Smooth muscle cell (in vitro differentiated cells): ENCODE results near the gene NABP1. TPM values are rescaled to one million over a fixed set of nuclear protein-coding genes. Genes with fewer than 3 reads are reported as not detected.

Experiments used
- DNase-seq: peaks from one replicate; lab custom pipeline; 2025; ENCODE audit not compliant: unreplicated experiment; lab: John Stamatoyannopoulos, UW
- H2AFZ ChIP-seq: fragments of 200-600 bp; sonication (generic); 2 replicates; pipeline ENCODE4 v1.6.0; 2016; ENCODE audit warnings: antibody characterized with exemption, low read depth, mild to moderate bottlenecking
- H3F3A ChIP-seq: fragments of 200-600 bp; sonication (generic); 2 replicates; pipeline ENCODE4 v1.6.0; 2017; ENCODE audit warnings: antibody characterized with exemption, low read depth
- H3K27ac ChIP-seq: fragments of 200-600 bp; sonication (generic); 2 replicates; pipeline ENCODE4 v1.5.1; 2016; ENCODE audit warnings: low read depth, mild to moderate bottlenecking
- H3K27me3 ChIP-seq: fragments of 200-600 bp; sonication (generic); 2 replicates; pipeline ENCODE4 v1.6.1; 2016; ENCODE audit warnings: low read depth, mild to moderate bottlenecking
- H3K36me3 ChIP-seq: fragments of 200-600 bp; sonication (generic); 2 replicates; pipeline ENCODE4 v1.5.1; 2016; ENCODE audit warnings: low read depth
- H3K4me1 ChIP-seq: fragments of 200-600 bp; sonication (generic); 2 replicates; pipeline ENCODE4 v1.5.1; 2016; ENCODE audit warnings: low read depth
- H3K4me2 ChIP-seq: fragments of 200-600 bp; sonication (generic); 2 replicates; pipeline ENCODE4 v1.6.0; 2016; ENCODE audit warnings: mild to moderate bottlenecking
- H3K4me3 ChIP-seq: fragments of 200-600 bp; sonication (generic); 2 replicates; pipeline ENCODE4 v1.5.1; 2016; ENCODE audit warnings: mild to moderate bottlenecking
- H3K79me2 ChIP-seq: fragments of 200-600 bp; sonication (generic); 2 replicates; pipeline ENCODE4 v1.6.0; 2016; ENCODE audit warnings: low read depth, mild to moderate bottlenecking
- H3K9ac ChIP-seq: fragments of 200-600 bp; sonication (generic); 2 replicates; pipeline ENCODE4 v1.6.0; 2016; ENCODE audit warnings: low read depth
- H3K9me3 ChIP-seq: fragments of 200-600 bp; sonication (generic); replicated peaks from 2 replicates; pipeline ENCODE4 v1.5.1; 2016; ENCODE audit warnings: low read depth
- H4K20me1 ChIP-seq: fragments of 200-600 bp; sonication (generic); 2 replicates; pipeline ENCODE4 v1.6.0; 2016; ENCODE audit warnings: low read depth
- WGBS: methylation state at CpG from one replicate; pipeline ENCODE4 v1.1.7; 2016; ENCODE audit warnings: low lambda C conversion rate; 5-methylcytosine and 5-hydroxymethylcytosine counted together
- polyA plus RNA-seq: library from polyadenylated mRNA; unstranded; fragments of >200 nt; fragmentation: Nextera tagmentation; extraction: Ambion mirVana; gene quantifications from 2 replicates; pipeline ENCODE4 v1.2.1, GENCODE V29; 2016
- total RNA-seq: library from RNA; depleted of rRNA; stranded (reverse); fragments of >200 nt; gene quantifications from 2 replicates; pipeline ENCODE4 v1.2.3, GENCODE V29; 2014
- TF ChIP-seq, protein P1 (sequence below): fragments of 200-600 bp; sonication (generic); IDR thresholded peaks from 2 replicates; pipeline ENCODE4 v1.5.1; 2017; ENCODE audit warnings: borderline replicate concordance, mild to moderate bottlenecking, antibody characterized with exemption; ENCODE audit not compliant: insufficient read depth, poor library complexity, severe bottlenecking

The NABP1 gene
- total and polyA plus RNA-seq, 2 experiments from 2014 or later: 7.8 to 44.9 TPM

DNA sequence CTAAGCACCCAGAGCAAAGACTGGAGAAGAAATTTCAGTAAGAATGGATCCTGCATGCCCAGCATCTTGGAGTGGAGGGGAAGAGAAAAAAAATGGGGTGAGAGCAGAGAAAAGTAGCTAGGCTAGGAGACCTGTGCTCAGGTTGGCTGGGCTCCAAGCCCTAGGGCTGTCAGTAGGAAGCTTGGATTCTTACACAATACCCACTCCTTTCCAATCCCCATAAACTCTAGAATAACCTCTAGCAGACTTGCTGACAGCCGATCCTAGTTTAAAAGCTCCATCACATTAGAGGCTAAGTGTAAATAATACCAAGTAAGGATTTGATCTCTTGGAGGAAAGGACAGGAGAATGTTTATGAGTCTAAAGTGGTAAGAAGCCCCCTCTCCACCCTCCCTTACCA is 46.2 kb upstream of the NABP1 start:
- no peak overlapping the region for H3K4me2 ChIP-seq
- H3K27me3 ChIP-seq: no peaks in the 10 kb centered on the region
- no peaks in the 10 kb centered on the region for H4K20me1 ChIP-seq
- TF ChIP-seq, protein P1, sequence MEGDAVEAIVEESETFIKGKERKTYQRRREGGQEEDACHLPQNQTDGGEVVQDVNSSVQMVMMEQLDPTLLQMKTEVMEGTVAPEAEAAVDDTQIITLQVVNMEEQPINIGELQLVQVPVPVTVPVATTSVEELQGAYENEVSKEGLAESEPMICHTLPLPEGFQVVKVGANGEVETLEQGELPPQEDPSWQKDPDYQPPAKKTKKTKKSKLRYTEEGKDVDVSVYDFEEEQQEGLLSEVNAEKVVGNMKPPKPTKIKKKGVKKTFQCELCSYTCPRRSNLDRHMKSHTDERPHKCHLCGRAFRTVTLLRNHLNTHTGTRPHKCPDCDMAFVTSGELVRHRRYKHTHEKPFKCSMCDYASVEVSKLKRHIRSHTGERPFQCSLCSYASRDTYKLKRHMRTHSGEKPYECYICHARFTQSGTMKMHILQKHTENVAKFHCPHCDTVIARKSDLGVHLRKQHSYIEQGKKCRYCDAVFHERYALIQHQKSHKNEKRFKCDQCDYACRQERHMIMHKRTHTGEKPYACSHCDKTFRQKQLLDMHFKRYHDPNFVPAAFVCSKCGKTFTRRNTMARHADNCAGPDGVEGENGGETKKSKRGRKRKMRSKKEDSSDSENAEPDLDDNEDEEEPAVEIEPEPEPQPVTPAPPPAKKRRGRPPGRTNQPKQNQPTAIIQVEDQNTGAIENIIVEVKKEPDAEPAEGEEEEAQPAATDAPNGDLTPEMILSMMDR: no peak
- H3K79me2 ChIP-seq: no peaks in the 10 kb centered on the region
- H3K36me3 ChIP-seq: no peaks in the 10 kb centered on the region
- peaks cover 10% of the 10 kb centered on the region for H3K4me1 ChIP-seq
- no peak overlapping the region for H3K9ac ChIP-seq
- no peak overlapping the region for H3K4me3 ChIP-seq
- peaks cover 10% of the 10 kb centered on the region for H3F3A ChIP-seq
- H3K9me3 ChIP-seq: no peaks in the 10 kb centered on the region
- 43% methylated on average over 1 of the region's 1 CpG for WGBS
- no peak overlapping the region for H3K27ac ChIP-seq
- DNase-seq: no peak
- H2AFZ ChIP-seq: no peak overlapping the region

DNA sequence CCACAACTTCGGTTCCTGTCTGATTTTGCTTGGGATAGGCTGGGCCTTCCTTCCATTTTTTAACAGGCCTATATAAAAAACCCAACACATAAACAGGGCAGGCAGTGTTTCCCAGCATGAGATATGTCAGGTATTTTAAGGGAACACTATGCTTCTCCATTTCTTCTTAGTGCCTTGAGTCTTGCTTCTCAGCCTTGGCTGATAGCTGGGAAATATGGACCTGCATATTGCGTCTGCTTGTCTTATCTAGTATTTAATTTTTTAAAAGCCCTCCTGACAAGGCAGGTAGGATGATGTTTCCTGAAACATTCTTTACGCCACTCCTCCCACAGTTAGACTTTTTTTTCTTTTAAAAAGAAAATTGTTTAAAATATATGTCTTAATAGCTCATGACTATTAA is 45.5 kb upstream of the NABP1 start:
- Histone ChIP-seq H3K27ac (no peak overlapping the region), H3K9me3 (no peaks in the 10 kb centered on the region), H3K27me3 (no peaks in the 10 kb centered on the region), H3K79me2 (no peaks in the 10 kb centered on the region), H2AFZ (no peak overlapping the region), H4K20me1 (no peaks in the 10 kb centered on the region), H3K9ac (no peak overlapping the region), H3K4me1 (peaks cover 16% of the 10 kb centered on the region), H3K36me3 (no peaks in the 10 kb centered on the region), H3F3A (peaks cover 17% of the 10 kb centered on the region), H3K4me2 (no peak overlapping the region), H3K4me3 (no peak overlapping the region)
- WGBS: 94% methylated on average over 3 of the region's 3 CpGs
- DNase-seq: no peak
- TF ChIP-seq, protein P1: no peak

DNA sequence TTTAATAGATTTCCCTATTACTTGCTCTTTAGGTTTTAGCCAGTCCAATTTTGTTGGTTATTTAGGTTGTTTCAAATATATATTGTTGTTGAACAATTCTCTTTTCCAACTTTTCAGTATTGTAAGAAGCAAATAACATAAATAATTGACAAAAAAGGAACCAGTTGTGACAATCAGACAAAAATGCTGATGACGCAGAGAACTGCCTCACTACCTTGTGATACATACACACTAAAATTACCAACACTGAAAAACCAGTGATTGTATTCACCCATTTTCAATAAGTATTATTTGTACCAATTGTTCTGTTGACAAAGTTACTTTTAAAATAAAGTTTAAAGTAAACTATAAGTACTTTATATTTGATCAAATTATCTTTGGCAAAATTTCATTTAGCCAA is 43.1 kb upstream of the NABP1 start:
- H3K4me3 ChIP-seq: no peak overlapping the region
- H3F3A ChIP-seq: peaks cover 18% of the 10 kb centered on the region
- H3K36me3 ChIP-seq: no peaks in the 10 kb centered on the region
- WGBS: 89% methylated on average over 1 of the region's 1 CpG
- H3K27me3 ChIP-seq: no peaks in the 10 kb centered on the region
- H3K9ac ChIP-seq: no peak overlapping the region
- no peak for DNase-seq
- peak overlapping the region; percentile 76 for H3K4me2 ChIP-seq
- H3K4me1 ChIP-seq: peaks cover 29% of the 10 kb centered on the region
- no peak overlapping the region for H2AFZ ChIP-seq
- no peaks in the 10 kb centered on the region for H3K9me3 ChIP-seq
- H3K27ac ChIP-seq: peak overlapping the region; percentile 98
- H3K79me2 ChIP-seq: no peaks in the 10 kb centered on the region
- TF ChIP-seq, protein P1: no peak
- no peaks in the 10 kb centered on the region for H4K20me1 ChIP-seq
